Stomach (tissue), 9 donors: ENCODE data around the gene ATG14. TPM values are rescaled to one million over a fixed set of nuclear protein-coding genes. Genes with fewer than 3 reads are reported as not detected.
A peak's percentile ranks its signal among the peaks of the same experiment; 100 is the strongest.

ENCODE experiments used
- DNase-seq, 2 donors: peaks; one replicate each; pipeline versions ENCODE4 v3.0.0 to v3.0.0-alpha.2; 2013 to 2019
- H3K27ac ChIP-seq, 5 donors: fragments of 200-600 bp in 4 of 5; sonication (generic) in 4 of 5; one replicate each; pipeline ENCODE4 v1.5.1; 2013 to 2019; ENCODE audit warnings: mild to moderate bottlenecking in 1 of 5, moderate library complexity in 1 of 5
- H3K27me3 ChIP-seq, 3 donors: fragments of 200-600 bp; sonication (generic); one replicate each; pipeline ENCODE4 v1.5.1; 2017 to 2019; ENCODE audit warnings: mixed run types in 1 of 3
- H3K36me3 ChIP-seq, 4 donors: fragments of 200-600 bp; sonication (generic); 1 replicate in 3 of 4; 2 replicates in 1 of 4; pipeline ENCODE4 v1.5.1; 2016 to 2019
- H3K4me1 ChIP-seq, 4 donors: fragments of 200-600 bp; sonication (generic); one replicate each; pipeline ENCODE4 v1.5.1; 2016 to 2019
- H3K4me3 ChIP-seq, 4 donors: fragments of 200-600 bp; sonication (generic) in 3 of 4; one replicate each; pipeline ENCODE4 v1.5.1; 2016 to 2019; ENCODE audit warnings: mild to moderate bottlenecking in 1 of 4
- H3K9me3 ChIP-seq, 4 donors: fragments of 200-600 bp; sonication (generic); one replicate each; pipeline ENCODE4 v1.5.1; 2016 to 2019
- CTCF ChIP-seq, 7 experiments: fragments of 450-650 bp in 4 of 7; fragments of 200-600 bp in 3 of 7; sonication (generic) in 3 of 7; IDR thresholded peaks; one replicate each; pipeline ENCODE4 v1.5.1; 2016 to 2019; ENCODE audit warnings: antibody characterized with exemption in 7 of 7, control low read depth in 2 of 7, mild to moderate bottlenecking in 1 of 7
- EP300 ChIP-seq: sonication (generic); formaldehyde crosslinking; IDR thresholded peaks from one replicate; pipeline ENCODE4 v1.6.1; 2017; ENCODE audit warnings: antibody characterized with exemption
- POLR2A ChIP-seq, 4 donors: fragments of 450-650 bp; IDR thresholded peaks; one replicate each; pipeline ENCODE4 v1.6.1; 2016; ENCODE audit warnings: antibody characterized with exemption in 4 of 4, control low read depth in 2 of 4, mild to moderate bottlenecking in 1 of 4, moderate library complexity in 1 of 4
- POLR2AphosphoS5 ChIP-seq, 3 donors: sonication (generic); formaldehyde crosslinking; IDR thresholded peaks; one replicate each; pipeline ENCODE4 v1.6.1; 2016; ENCODE audit warnings: antibody characterized with exemption in 3 of 3
- WGBS, 5 donors: extraction: QIAGEN DNeasy Blood & Tissue Kit in 3 of 5; methylation state at CpG; one replicate each; pipeline versions ENCODE4 v1.1.5 to v1.1.7; 2013 to 2018; 5-methylcytosine and 5-hydroxymethylcytosine counted together
- intact Hi-C: fragments of 100-400 bp; cut with DNase I; formaldehyde crosslinking; loops from one replicate; pipeline ENCODE4 v1.15.1; 2023; ENCODE audit warnings: low total_unique reads
- polyA plus RNA-seq, 3 donors: library from polyadenylated mRNA; stranded (reverse); fragments of 200-250 nt; gene quantifications; one replicate each; pipeline ENCODE4 v1.2.3, GENCODE V29; 2013
- total RNA-seq, 5 donors: library from RNA; depleted of rRNA; stranded (reverse); fragments of >200 nt; gene quantifications; one replicate each; pipeline versions ENCODE4 v1.1.0 to v1.2.3, GENCODE V29; 2014 to 2016
- donor health status: healthy with polysubstance abuse.
- donor health status: Bipolar disorder and iron deficiency.
- donor health status: healthy.

Gene ATG14
- total and polyA plus RNA-seq, 8 donors: 3.3 to 29.7 (median 5.8) TPM

- Histone ChIP-seq H3K4me1 (peaks cover 0 to 3% (median 0%) of the 10 kb centered on the region in 4 donors), H3K36me3 (no peaks in the 10 kb centered on the region), H3K27ac (no peak overlapping the region), H3K9me3 (no peaks in the 10 kb centered on the region), H3K27me3 (no peaks in the 10 kb centered on the region), H3K4me3 (no peak overlapping the region)
- intact Hi-C loops: no loop called here
- DNase-seq: no peak
- no peak for TF ChIP-seq POLR2A (IDR thresholded peaks at IDR 0.05)
- no peak for TF ChIP-seq POLR2AphosphoS5 (IDR thresholded peaks at IDR 0.05)
- TF ChIP-seq EP300: no peak
- no peak for TF ChIP-seq CTCF (IDR thresholded peaks at IDR 0.05)
Measured at GRCh38 chr14:55417955-55418354, 6.3 kb upstream of the ATG14 start.

GRCh38 chr14:55416866-55417265, 5.2 kb upstream of the ATG14 start:
- no peak for DNase-seq
- H3K4me3 ChIP-seq: no peak overlapping the region
- WGBS, 5 donors: 39 to 47% (median 42%) methylated on average over 5 of the region's 5 CpGs

GRCh38 chr14:55414551-55414950, 2.9 kb upstream of the ATG14 start:
- no peak overlapping the region for H3K4me3 ChIP-seq
- no peak overlapping the region for H3K27ac ChIP-seq
- H3K36me3 ChIP-seq: no peaks in the 10 kb centered on the region
- TF ChIP-seq POLR2AphosphoS5 (IDR thresholded peaks at IDR 0.05) (no peak), CTCF (IDR thresholded peaks at IDR 0.05) (no peak), POLR2A (IDR thresholded peaks at IDR 0.05) (no peak), EP300 (no peak)
- DNase-seq: no peak
- H3K27me3 ChIP-seq: no peaks in the 10 kb centered on the region
- peaks cover 8 to 29% (median 24%) of the 10 kb centered on the region in 4 donors for H3K4me1 ChIP-seq
- no peaks in the 10 kb centered on the region for H3K9me3 ChIP-seq
- WGBS, 5 donors: 74 to 89% (median 77%) methylated on average over 3 of the region's 3 CpGs
- intact Hi-C loops: no loop called here

More at GRCh38 chr14:55416866-55417265, 5.2 kb upstream of the ATG14 start:
- peaks cover 0 to 13% (median 8%) of the 10 kb centered on the region in 4 donors for H3K4me1 ChIP-seq
- no peak overlapping the region for H3K27ac ChIP-seq
- intact Hi-C loops: no loop called here
- TF ChIP-seq CTCF (IDR thresholded peaks at IDR 0.05) (no peak), POLR2AphosphoS5 (IDR thresholded peaks at IDR 0.05) (no peak), EP300 (no peak), POLR2A (IDR thresholded peaks at IDR 0.05) (no peak)
- no peaks in the 10 kb centered on the region for H3K9me3 ChIP-seq
- H3K27me3 ChIP-seq: no peaks in the 10 kb centered on the region
- no peaks in the 10 kb centered on the region for H3K36me3 ChIP-seq

- no peak for TF ChIP-seq CTCF (IDR thresholded peaks at IDR 0.05)
- no peak for TF ChIP-seq POLR2AphosphoS5 (IDR thresholded peaks at IDR 0.05)
- no peak for TF ChIP-seq POLR2A (IDR thresholded peaks at IDR 0.05)
- TF ChIP-seq EP300: no peak
- Histone ChIP-seq H3K4me1 (peaks cover 8 to 41% (median 30%) of the 10 kb centered on the region in 4 donors), H3K9me3 (no peaks in the 10 kb centered on the region), H3K27me3 (no peaks in the 10 kb centered on the region), H3K27ac (peak overlapping the region in 1 of 5 donors; percentile 89), H3K36me3 (peaks cover 0 to 7% (median 3%) of the 10 kb centered on the region in 4 donors), H3K4me3 (no peak overlapping the region)
- DNase-seq: peak in 1 of 2 donors; percentile 52
- intact Hi-C loops: no loop called here
- 33 to 50% (median 47%) methylated on average over 5 of the region's 5 CpGs for WGBS, 5 donors
Measured at GRCh38 chr14:55412676-55413075, 1.0 kb upstream of the ATG14 start.
